Fibroblast of lung (primary cell): ENCODE results near the gene PNMA8B.

Experiments
- CTCF ChIP-seq, 2 donors: IDR thresholded peaks in 1 of 2; conservative IDR thresholded peaks in 1 of 2; 1 replicate in 1 of 2; 2 replicates in 1 of 2; pipeline ENCODE4 v1.5.1; 2011 to 2012; ENCODE audit warnings: low read length in 2 of 2, control low read depth in 1 of 2, inconsistent platforms in 1 of 2, low read depth in 1 of 2, mild to moderate bottlenecking in 1 of 2
- EZH2 ChIP-seq: IDR thresholded peaks from 2 replicates; pipeline ENCODE4 v1.5.1; 2012; ENCODE audit warnings: low read length, control low read depth, mild to moderate bottlenecking; ENCODE audit errors: missing control alignments

GRCh38 chr19:46517471-46517870 is 21.8 kb upstream of the PNMA8B start:
- TF ChIP-seq CTCF (conservative IDR thresholded peaks at IDR 0.05 in 1 of 2, IDR thresholded peaks at IDR 0.05 in 1 of 2; ENCODE audit: low read depth in 1 of 2, low read length in 2 of 2) = no peak
- no peak for TF ChIP-seq EZH2
